Activated CD8-positive, alpha-beta T cell treated with anti-CD3 and anti-CD28 coated beads, Interleukin-2, amount 10 ng/mL, durations not matched to agents 7 days and 5 days (primary cell): ENCODE results near the gene NDRG3. TPM values are rescaled to one million over a fixed set of nuclear protein-coding genes. Genes with fewer than 3 reads are reported as not detected.
"Not testable (repeated sequence)": the region's sequence is repeated elsewhere in the genome, so short reads cannot be mapped to it uniquely, and the experiment has no call there.

Source experiments
- ATAC-seq: fragments of 150-1000 bp; cut with Tn5 transposase; one replicate; pipeline ENCODE4 v1.10.0; 2021; ENCODE audit warnings: moderate library complexity
- CTCF ChIA-PET: fragments of 350-600 bp; sonication (Branson Sonifier 250); formaldehyde crosslinking; loops from one replicate; lab custom pipeline; 2021; ENCODE audit warnings: antibody characterized with exemption; lab: Charles Lee
- POLR2A ChIA-PET: fragments of 350-600 bp; sonication (Branson Sonifier 250); formaldehyde crosslinking; loops from one replicate; lab custom pipeline; 2021; ENCODE audit warnings: antibody characterized with exemption; lab: Charles Lee
- DNase-seq: peaks from one replicate; pipeline ENCODE4 v3.0.0-alpha.2; 2020
- H3K27ac Mint-ChIP-seq: one replicate; pipeline ENCODE4 v1.8.0; 2021; ENCODE audit warnings: mild to moderate bottlenecking, mixed read lengths
- H3K27me3 Mint-ChIP-seq: one replicate; pipeline ENCODE4 v1.8.0; 2021; ENCODE audit warnings: low read depth, mixed read lengths
- H3K36me3 Mint-ChIP-seq: one replicate; pipeline ENCODE4 v1.8.0; 2021; ENCODE audit warnings: low read depth, mixed read lengths
- H3K4me1 Mint-ChIP-seq: one replicate; pipeline ENCODE4 v1.8.0; 2021; ENCODE audit warnings: low read depth, mixed read lengths
- H3K4me3 Mint-ChIP-seq: one replicate; pipeline ENCODE4 v1.8.0; 2021; ENCODE audit warnings: mild to moderate bottlenecking, mixed read lengths
- H3K9me3 Mint-ChIP-seq: one replicate; pipeline ENCODE4 v1.8.0; 2022; ENCODE audit warnings: mixed read lengths; ENCODE audit not compliant: insufficient read depth
- total RNA-seq, 2 experiments: library from RNA; stranded (reverse); gene quantifications; one replicate each; pipeline ENCODE4 v1.2.3, GENCODE V29; 2021

The NDRG3 gene
- total RNA-seq, 2 experiments from 2014 or later: 37.2 to 39.4 TPM

DNA sequence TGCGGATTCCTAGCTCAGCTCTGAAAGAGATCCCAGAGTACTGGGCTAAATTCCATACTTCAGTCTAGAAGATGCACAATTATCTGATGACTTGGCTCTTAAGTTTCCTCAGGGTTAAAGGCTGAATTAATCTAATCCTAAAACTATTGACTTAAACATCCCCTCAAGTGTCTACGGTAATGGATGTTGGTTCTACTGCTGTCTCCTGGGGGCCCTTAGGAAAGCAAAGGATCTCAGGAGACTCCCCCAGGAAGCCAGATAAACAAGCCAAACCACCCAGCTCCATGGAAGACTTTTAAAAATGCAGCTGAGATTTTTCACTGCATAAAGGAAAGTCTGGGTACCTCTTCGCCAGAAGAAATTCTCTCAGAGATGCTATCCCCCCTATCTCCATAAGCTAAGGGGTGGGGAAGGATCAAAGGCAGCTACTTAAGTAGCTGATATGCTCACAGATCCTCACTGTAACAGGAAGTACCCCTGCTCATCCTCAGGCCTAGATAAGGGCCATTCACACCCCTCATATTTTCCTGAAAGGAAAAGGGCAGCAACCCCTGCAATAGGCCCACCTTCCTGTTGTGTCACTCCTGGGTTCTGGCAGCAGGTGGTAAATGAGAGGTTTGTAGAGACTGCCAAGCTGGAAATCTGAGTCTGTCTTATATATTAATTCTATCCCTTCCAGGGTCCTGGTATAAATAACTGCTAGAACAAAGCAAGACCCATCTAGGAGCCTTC lies 9.3 kb downstream of the NDRG3 start:
- no peak for ATAC-seq
- H3K9me3 Mint-ChIP-seq: no peaks in the 10 kb centered on the region
- ChIA-PET POLR2A (interaction anchor here (0.6 kb wide), 1 partner anchor 267 kb away, joined by 3 read pairs; no protein-coding TSS in a partner anchor), CTCF (interaction anchor here (0.9 to 6.1 kb wide), 7 partner anchors 8 to 150 kb away, joined by 3 to 46 read pairs (median 3); partner anchors contain the start of genes DSN1 and NDRG3)
- H3K27me3 Mint-ChIP-seq: no peaks in the 10 kb centered on the region
- peaks cover 42% of the 10 kb centered on the region for H3K4me1 Mint-ChIP-seq
- DNase-seq: no peak
- H3K4me3 Mint-ChIP-seq: no peak overlapping the region
- no peaks in the 10 kb centered on the region for H3K36me3 Mint-ChIP-seq
- no peak overlapping the region for H3K27ac Mint-ChIP-seq

DNA sequence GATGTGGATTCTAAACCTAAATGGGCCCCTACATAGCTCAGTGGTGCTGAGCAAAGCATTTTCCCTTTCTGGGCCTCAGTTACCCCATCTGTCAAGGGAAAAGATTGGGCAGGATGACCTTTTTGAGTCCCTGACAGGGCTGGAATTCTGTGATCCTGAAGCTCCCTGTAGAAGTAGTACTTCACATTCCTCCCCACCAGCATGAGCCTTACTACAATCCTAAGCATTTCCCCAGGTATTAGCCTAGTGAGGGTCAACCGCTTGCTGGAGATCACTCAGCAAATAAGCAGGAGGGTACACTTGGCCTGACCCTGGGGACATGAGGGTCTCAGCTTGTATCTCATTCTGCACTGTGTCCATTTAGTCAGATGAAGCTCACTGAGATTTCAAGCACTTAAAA lies 13.4 kb downstream of the NDRG3 start:
- POLR2A ChIA-PET: no interaction called here
- Mint-ChIP-seq H3K36me3 (peaks cover 3% of the 10 kb centered on the region), H3K27me3 (no peaks in the 10 kb centered on the region), H3K4me3 (no peak overlapping the region), H3K9me3 (no peaks in the 10 kb centered on the region), H3K4me1 (peaks cover 53% of the 10 kb centered on the region), H3K27ac (peak overlapping the region; percentile 67)
- CTCF ChIA-PET: interaction anchor here (1.1 to 6.1 kb wide), 9 partner anchors 9 to 121 kb away, joined by 3 to 46 read pairs (median 7); partner anchors contain the start of genes DSN1, NDRG3 and SLA2
- ATAC-seq (no peak), DNase-seq (no peak)

DNA sequence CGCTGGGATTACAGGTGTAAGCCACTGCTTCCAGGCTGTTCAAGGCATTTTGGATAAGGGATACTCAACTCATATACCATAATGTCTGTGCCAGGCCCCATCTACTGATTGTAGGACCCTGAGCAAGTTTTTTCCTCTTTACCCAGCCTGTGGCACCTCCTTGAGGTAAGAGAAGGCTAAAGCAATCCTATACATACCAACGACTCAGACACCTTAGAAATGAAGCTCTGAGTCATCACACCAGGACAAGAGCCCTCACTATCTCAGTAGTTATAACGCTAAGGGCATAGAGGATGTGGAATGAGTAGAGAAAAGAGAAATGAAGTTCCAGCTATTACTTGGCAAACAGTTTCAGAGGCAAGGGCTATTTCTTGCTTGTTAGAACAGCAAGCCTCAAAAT lies 16.9 kb downstream of the NDRG3 start:
- Mint-ChIP-seq H3K4me3 (no peak overlapping the region), H3K36me3 (peaks cover 3% of the 10 kb centered on the region), H3K27ac (no peak overlapping the region), H3K4me1 (peaks cover 32% of the 10 kb centered on the region), H3K27me3 (no peaks in the 10 kb centered on the region), H3K9me3 (no peaks in the 10 kb centered on the region)
- CTCF ChIA-PET: interaction anchor here (0.7 to 2.6 kb wide), 17 partner anchors 12 to 257 kb away, joined by 3 to 16 read pairs (median 4); partner anchors contain the start of genes NDRG3, RAB5IF and SLA2
- peak; percentile 36 for DNase-seq
- POLR2A ChIA-PET: interaction anchor here (0.7 kb wide), 2 partner anchors 11 to 65 kb away, joined by 3 to 4 read pairs; no protein-coding TSS in a partner anchor
- ATAC-seq: peak; percentile 63

DNA sequence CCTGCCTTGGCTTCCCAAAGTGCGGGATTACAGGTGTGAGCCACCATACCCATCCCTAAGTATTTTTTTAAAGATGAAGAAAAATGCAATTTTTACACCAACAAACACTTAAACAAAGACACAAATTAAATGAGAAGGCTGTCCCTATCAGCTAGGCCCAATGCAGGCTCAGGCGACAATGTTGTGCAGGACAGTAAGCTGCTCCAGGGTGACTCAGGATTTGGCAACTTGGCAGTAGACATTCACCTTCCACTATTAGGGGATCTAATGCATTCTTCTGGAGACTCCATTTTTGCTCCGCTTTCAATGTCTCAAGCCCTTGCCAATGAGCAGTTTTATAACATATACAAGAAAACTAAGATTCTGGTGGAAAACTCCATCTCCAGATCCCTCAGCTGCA lies 19.7 kb downstream of the NDRG3 start:
- ChIA-PET CTCF (interaction anchor here (1.3 kb wide), 1 partner anchor 113 kb away, joined by 3 read pairs; no protein-coding TSS in a partner anchor), POLR2A (no interaction called here)
- Mint-ChIP-seq H3K4me3 (no peak overlapping the region), H3K27me3 (no peaks in the 10 kb centered on the region), H3K27ac (no peak overlapping the region), H3K36me3 (peaks cover 4% of the 10 kb centered on the region), H3K9me3 (no peaks in the 10 kb centered on the region), H3K4me1 (peaks cover 13% of the 10 kb centered on the region)
- DNase-seq (no peak), ATAC-seq (no peak)

DNA sequence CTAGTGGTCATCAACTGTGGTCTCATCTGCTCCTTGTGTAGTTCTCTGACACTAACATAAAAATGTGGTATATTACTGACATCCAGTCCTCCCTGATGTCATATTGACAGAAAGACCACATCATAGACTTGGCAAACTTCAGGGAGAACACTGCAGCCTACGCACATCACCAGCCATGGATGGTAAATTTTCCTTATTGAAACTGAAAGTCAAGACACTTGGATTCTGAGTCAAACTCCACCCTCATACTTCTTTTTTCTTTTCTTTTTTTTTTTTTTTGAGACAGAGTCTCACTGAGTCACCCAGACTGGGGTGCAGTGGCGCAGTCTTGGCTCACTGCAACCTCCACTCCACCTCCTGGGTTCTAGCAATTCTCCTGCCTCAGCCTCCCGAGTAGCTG lies 25.4 kb downstream of the NDRG3 start:
- Mint-ChIP-seq H3K36me3 (peaks cover 8% of the 10 kb centered on the region), H3K27ac (no peak overlapping the region), H3K27me3 (no peaks in the 10 kb centered on the region), H3K4me3 (no peak overlapping the region), H3K9me3 (no peaks in the 10 kb centered on the region), H3K4me1 (peaks cover 5% of the 10 kb centered on the region)
- ChIA-PET CTCF (interaction anchor here (0.6 to 1.4 kb wide), 2 partner anchors 13 to 149 kb away, joined by 3 read pairs; no protein-coding TSS in a partner anchor), POLR2A (no interaction called here)
- ATAC-seq (no peak), DNase-seq (no peak)

DNA sequence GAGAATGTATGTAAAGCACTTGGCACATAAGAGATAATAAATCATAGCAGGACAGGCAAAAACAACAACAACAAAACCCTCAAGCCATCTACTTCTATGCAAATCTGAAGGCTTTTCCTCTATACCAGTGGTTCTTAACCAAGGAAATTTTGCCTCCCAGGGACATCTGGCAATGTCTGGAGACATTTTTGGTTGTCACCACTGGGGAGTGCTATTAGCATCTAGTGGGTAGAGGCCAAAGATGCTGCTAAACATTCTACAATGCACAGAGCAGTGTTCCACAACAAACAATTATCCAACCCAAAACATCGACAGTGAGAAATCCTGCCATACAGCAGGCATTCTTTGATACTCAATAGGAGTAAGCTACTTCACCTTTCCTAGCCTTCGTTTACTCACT lies 28.2 kb downstream of the NDRG3 start:
- peaks cover 5% of the 10 kb centered on the region for H3K4me1 Mint-ChIP-seq
- ATAC-seq (no peak), DNase-seq (no peak)
- H3K4me3 Mint-ChIP-seq: no peak overlapping the region
- no peaks in the 10 kb centered on the region for H3K27me3 Mint-ChIP-seq
- H3K27ac Mint-ChIP-seq: no peak overlapping the region
- ChIA-PET POLR2A (no interaction called here), CTCF (interaction anchor here (0.9 to 1.6 kb wide), 7 partner anchors 9 to 61 kb away, joined by 3 to 5 read pairs (median 4); partner anchors contain the start of genes DSN1 and NDRG3)
- H3K36me3 Mint-ChIP-seq: peaks cover 8% of the 10 kb centered on the region
- H3K9me3 Mint-ChIP-seq: no peaks in the 10 kb centered on the region

DNA sequence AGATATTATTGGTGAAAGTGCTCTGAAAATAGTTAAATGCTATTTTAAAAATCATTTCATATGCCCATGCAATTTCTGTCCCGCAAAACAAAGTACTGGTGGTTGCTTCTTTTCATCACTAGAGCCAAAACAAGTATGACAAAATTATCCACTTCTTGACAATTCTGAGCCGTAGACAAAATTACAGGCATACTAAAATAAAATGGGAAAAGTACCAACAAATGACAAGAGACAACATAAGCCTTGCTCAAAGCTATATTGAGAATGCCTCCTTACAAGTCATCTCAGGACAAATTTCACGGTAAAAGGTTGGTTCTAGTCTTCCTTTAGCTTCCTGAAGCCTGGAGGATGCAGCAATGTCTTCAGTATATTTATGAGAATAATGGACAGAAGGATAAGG lies 28.9 kb downstream of the NDRG3 start:
- CTCF ChIA-PET: interaction anchor here (0.6 to 1.6 kb wide), 9 partner anchors 12 to 91 kb away, joined by 3 to 5 read pairs (median 4); partner anchors contain the start of genes DSN1 and NDRG3
- Mint-ChIP-seq H3K9me3 (no peaks in the 10 kb centered on the region), H3K4me1 (peaks cover 5% of the 10 kb centered on the region), H3K36me3 (peaks cover 8% of the 10 kb centered on the region), H3K27me3 (no peaks in the 10 kb centered on the region), H3K27ac (no peak overlapping the region), H3K4me3 (no peak overlapping the region)
- DNase-seq (no peak), ATAC-seq (no peak)
- POLR2A ChIA-PET: no interaction called here

DNA sequence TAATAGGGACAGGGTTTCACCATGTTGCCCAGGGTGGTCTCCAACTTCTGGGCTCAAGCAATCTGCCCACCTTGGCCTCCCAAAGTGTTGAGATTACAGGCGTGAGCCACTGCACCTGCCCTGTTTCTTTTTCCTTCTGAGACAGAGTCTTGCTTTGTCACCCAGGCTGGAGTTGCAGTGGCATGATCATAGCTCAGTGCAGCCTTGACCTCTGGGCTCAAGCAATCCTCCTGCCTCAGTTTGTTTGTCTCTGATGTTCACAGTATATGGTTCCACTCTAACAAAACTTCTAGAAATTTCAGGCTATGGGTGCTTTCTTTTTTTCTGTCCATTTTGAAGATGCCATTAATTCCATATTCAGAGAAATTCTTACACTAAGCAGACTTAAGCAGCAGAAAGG lies 33.1 kb downstream of the NDRG3 start:
- H3K27ac Mint-ChIP-seq: no peak overlapping the region
- no peaks in the 10 kb centered on the region for H3K4me1 Mint-ChIP-seq
- no peaks in the 10 kb centered on the region for H3K9me3 Mint-ChIP-seq
- H3K27me3 Mint-ChIP-seq: no peaks in the 10 kb centered on the region
- CTCF ChIA-PET: interaction anchor here (1.0 to 1.4 kb wide), 4 partner anchors 17 to 95 kb away, joined by 3 to 4 read pairs (median 3); no protein-coding TSS in a partner anchor
- no peak overlapping the region for H3K4me3 Mint-ChIP-seq
- no peaks in the 10 kb centered on the region for H3K36me3 Mint-ChIP-seq
- POLR2A ChIA-PET: no interaction called here
- ATAC-seq (no peak), DNase-seq (no peak)

DNA sequence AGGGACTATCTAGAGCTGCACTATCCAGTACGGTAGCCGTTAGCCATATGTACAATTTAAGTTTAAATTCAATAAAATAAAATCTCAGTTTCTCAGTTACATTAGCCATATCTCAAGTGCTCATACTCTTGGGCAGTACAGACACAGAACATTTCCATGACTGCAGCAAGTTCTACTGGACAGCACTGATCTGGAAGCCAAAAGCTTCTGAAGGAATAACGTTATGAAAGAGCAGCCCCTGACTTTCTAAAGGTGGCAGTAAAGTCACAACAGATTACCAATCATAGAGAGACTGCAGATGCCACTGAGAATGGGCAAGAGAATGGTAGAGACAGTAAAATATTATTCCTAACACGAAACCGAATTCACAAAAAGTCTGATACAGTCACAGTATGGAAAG lies 36.8 kb downstream of the NDRG3 start:
- ChIA-PET CTCF (no interaction called here), POLR2A (no interaction called here)
- Mint-ChIP-seq H3K4me1 (no peaks in the 10 kb centered on the region), H3K27me3 (no peaks in the 10 kb centered on the region), H3K9me3 (no peaks in the 10 kb centered on the region), H3K27ac (no peak overlapping the region), H3K36me3 (peaks cover 2% of the 10 kb centered on the region), H3K4me3 (no peak overlapping the region)
- DNase-seq (no peak), ATAC-seq (no peak)

DNA sequence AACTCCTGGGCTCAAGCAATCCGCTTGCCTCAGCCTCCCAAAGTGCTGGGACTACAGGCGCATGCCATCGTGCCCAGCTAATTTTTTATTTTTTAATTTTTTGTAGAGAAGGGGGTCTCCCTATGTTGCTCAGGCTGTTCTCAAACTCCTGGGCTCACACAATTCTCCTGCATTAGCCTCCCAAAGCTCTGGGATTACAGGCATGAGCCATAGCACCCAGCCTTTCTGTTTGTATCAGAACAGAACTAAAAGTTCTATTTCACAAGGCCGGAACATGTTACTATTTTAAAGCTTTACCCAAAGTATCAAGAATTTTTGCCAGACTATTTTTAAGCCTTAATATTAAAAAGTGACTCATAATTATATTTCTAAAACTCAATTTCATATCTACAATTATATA lies 42.4 kb downstream of the NDRG3 start:
- Mint-ChIP-seq H3K9me3 (no peaks in the 10 kb centered on the region), H3K4me3 (no peak overlapping the region), H3K36me3 (peaks cover 4% of the 10 kb centered on the region), H3K27ac (no peak overlapping the region), H3K4me1 (no peaks in the 10 kb centered on the region), H3K27me3 (no peaks in the 10 kb centered on the region)
- ATAC-seq: no peak
- no peak for DNase-seq
- POLR2A ChIA-PET: no interaction called here
- CTCF ChIA-PET: interaction anchor here (0.6 kb wide), 1 partner anchor 15 kb away, joined by 3 read pairs; no protein-coding TSS in a partner anchor

DNA sequence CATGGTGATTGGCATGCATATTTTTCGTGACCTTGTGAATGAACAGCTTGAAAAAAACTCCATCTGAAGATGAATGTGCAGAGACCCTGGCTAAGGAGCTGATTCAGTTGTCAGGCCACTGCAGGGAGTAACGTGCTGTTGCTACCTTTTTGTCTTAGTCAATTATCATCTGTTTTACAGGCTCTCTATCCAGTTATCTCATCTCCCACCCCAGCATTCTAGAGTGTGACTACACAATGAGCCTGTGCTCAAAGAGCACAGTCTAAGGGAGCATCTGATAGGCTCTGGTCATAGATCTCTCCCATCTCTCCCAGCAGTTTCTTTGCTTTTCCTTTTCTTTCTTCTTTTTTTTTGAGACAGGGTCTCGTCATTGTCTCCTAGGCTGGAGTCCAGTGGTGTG lies 45.5 kb downstream of the NDRG3 start:
- ChIA-PET CTCF (no interaction called here), POLR2A (no interaction called here)
- no peak for DNase-seq

DNA sequence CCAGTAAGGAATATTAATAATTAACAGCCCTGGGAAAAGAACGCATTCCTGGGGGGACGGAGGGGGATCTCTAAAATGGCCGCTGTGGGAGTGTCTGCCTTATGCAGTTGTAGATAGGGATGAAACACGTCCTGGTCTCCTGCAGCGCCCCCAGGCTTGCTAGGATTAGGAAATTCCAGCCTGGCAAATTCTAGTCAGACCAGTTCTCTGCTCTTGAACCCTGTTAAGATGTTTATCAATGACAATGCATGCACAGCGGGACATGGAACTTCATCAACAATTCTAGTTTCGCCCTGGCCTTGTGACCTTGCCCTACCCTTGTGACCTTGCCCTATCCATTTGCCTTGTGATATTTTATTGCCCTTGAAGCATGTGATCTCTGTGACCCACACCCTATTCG lies 50.4 kb downstream of the NDRG3 start:
- ATAC-seq, H3K27me3 Mint-ChIP-seq, H3K4me1 Mint-ChIP-seq, CTCF ChIA-PET, H3K36me3 Mint-ChIP-seq, H3K27ac Mint-ChIP-seq, H3K9me3 Mint-ChIP-seq, H3K4me3 Mint-ChIP-seq, DNase-seq: not testable (repeated sequence)
- POLR2A ChIA-PET: interaction anchor here (1.4 kb wide), 1 partner anchor 59 kb away, joined by 3 read pairs; no protein-coding TSS in a partner anchor

More for the DNA sequence above, 45.5 kb downstream of the NDRG3 start:
- no peak for ATAC-seq
- Mint-ChIP-seq H3K9me3 (no peaks in the 10 kb centered on the region), H3K4me1 (no peaks in the 10 kb centered on the region), H3K4me3 (no peak overlapping the region), H3K27me3 (no peaks in the 10 kb centered on the region), H3K27ac (no peak overlapping the region), H3K36me3 (peaks cover 2% of the 10 kb centered on the region)
